ENCODE measurements around the gene KCNK13.
"Not testable (repeated sequence)": the region's sequence is repeated elsewhere in the genome, so short reads cannot be mapped to it uniquely, and the experiment has no call there.

KCNK13 gene

DNA sequence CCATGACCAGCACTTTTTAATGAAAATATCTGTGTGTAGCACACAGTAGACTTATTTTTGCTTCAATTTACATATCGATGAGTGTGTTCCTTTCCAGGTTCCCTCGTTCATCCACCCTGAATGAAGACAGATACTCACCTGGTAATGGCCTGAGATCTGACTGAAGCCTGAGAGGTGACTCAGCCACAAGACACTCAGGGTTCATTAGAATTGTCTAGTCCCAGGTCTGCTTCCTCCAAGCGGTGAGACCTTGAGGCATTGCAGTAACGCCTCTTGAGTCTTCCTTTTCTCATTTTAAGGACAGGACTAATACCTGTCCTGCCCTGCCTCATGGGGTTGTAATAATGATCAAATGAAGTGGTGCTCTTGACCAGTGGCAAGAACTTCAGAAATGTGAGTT lies 11.5 kb upstream of the KCNK13 start:
- no peak overlapping the region for H3K27ac Mint-ChIP-seq
- H3K4me3 Mint-ChIP-seq, result no peak overlapping the region
- no peaks in the 10 kb centered on the region for H3K4me1 Mint-ChIP-seq
- peaks cover 16% of the 10 kb centered on the region for H3K36me3 Mint-ChIP-seq (ENCODE audit: low read depth)
- ATAC-seq, result no peak
- H3K27me3 Mint-ChIP-seq, result peaks cover 21% of the 10 kb centered on the region
- DNase-seq, result no peak
- no peaks in the 10 kb centered on the region for H3K9me3 Mint-ChIP-seq

DNA sequence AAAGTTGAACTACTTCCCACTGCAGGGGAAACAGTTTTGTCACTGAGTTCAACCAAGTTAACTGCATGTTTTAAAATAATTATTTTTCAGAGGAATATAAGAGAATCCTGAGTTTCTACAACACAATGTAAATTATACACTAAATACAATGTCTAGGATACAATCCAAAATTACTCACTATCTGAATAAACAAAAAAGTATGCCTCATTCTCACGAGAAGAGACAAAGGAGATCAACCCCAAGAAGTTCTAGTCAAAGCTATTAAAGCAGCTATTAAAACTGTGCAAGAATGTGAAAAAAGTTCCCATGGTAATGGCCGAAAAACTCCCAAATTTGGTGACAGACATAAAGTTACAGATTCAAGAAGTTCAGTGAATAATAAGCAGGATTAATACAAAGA lies 8.8 kb upstream of the KCNK13 start:
- Mint-ChIP-seq H3K4me3 (no peak overlapping the region), H3K27me3 (peaks cover 37% of the 10 kb centered on the region), H3K9me3 (no peaks in the 10 kb centered on the region), H3K4me1 (no peaks in the 10 kb centered on the region), H3K36me3 (ENCODE audit: low read depth) (no peaks in the 10 kb centered on the region), H3K27ac (no peak overlapping the region)
- ATAC-seq (no peak), DNase-seq (no peak)

DNA sequence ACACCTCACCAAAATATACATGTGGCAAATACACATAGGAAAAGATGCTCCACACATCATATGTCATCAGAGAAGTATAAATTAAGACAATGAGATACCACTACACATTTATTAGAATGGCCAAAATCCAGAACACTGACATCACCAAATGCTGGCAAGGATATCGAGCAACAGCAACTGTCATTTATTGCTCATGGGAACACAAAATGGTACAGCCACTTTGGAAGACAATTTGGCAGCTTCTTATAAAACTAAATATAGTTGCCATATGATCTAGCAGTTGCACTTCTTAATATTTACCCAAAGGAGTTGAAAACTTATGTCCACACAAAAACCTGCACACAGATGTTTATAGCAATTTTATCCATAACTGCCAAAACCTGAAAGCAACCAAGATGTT lies 7.0 kb upstream of the KCNK13 start:
- ATAC-seq (no peak), DNase-seq (no peak)
- Mint-ChIP-seq H3K9me3 (no peaks in the 10 kb centered on the region), H3K27me3 (peaks cover 54% of the 10 kb centered on the region), H3K36me3 (ENCODE audit: low read depth) (no peaks in the 10 kb centered on the region), H3K4me1 (peaks cover 6% of the 10 kb centered on the region), H3K27ac (no peak overlapping the region), H3K4me3 (no peak overlapping the region)

DNA sequence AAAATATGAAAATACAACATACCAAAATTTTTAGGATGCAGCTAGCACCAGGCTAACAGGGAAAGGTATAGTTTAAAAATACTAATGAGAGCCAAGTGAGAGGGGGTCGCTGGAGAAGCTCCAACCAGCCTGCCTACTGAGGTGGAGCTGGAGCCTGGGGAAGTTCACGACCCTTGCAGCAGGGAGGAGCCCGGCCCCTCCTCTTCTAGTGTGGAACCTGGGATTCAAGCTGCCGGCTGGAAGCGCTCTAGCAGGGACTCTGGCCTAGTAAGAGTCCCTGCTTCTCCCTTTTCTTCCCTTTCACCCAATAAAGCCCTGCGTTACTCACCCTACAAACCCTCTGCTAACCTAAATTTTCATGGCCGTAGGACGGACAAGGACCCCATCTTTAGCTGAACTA lies 5.0 kb upstream of the KCNK13 start:
- Mint-ChIP-seq H3K9me3 (no peaks in the 10 kb centered on the region), H3K36me3 (ENCODE audit: low read depth) (no peaks in the 10 kb centered on the region), H3K4me3 (no peak overlapping the region), H3K27me3 (peaks cover 58% of the 10 kb centered on the region), H3K4me1 (peaks cover 12% of the 10 kb centered on the region), H3K27ac (no peak overlapping the region)
- DNase-seq (no peak), ATAC-seq (no peak)

DNA sequence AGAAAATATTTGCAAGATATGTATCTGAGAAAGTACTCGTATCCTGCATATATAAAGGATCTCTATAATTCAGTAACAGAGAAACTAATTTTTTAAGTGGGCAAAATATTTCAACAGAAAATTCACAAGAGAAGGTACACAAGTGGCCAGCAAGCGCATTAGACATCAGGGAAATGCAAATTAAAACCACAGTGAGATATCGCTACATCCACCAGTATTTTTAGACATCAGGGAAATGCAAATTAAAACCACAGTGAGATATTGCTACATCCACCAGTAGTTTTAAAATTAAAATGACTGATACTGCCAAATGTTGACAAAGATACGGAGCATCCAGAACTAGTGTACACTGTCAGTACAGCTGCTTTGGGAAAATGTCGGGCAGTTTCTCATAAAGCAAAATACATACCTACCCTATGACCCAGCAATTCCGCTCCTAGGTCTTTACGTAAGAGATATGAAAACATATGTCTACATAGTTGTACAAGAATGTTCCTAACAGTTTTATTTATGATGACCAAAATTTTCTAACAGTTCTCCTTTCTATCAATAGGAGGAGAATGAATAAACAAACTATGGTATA lies 2.8 kb upstream of the KCNK13 start:
- peaks cover 66% of the 10 kb centered on the region for H3K27me3 Mint-ChIP-seq
- no peaks in the 10 kb centered on the region for H3K9me3 Mint-ChIP-seq
- peak overlapping the region; percentile 59 for H3K4me3 Mint-ChIP-seq
- no peak for DNase-seq
- no peak overlapping the region for H3K27ac Mint-ChIP-seq
- ATAC-seq, result no peak
- H3K4me1 Mint-ChIP-seq, result peaks cover 21% of the 10 kb centered on the region
- no peaks in the 10 kb centered on the region for H3K36me3 Mint-ChIP-seq (ENCODE audit: low read depth)

DNA sequence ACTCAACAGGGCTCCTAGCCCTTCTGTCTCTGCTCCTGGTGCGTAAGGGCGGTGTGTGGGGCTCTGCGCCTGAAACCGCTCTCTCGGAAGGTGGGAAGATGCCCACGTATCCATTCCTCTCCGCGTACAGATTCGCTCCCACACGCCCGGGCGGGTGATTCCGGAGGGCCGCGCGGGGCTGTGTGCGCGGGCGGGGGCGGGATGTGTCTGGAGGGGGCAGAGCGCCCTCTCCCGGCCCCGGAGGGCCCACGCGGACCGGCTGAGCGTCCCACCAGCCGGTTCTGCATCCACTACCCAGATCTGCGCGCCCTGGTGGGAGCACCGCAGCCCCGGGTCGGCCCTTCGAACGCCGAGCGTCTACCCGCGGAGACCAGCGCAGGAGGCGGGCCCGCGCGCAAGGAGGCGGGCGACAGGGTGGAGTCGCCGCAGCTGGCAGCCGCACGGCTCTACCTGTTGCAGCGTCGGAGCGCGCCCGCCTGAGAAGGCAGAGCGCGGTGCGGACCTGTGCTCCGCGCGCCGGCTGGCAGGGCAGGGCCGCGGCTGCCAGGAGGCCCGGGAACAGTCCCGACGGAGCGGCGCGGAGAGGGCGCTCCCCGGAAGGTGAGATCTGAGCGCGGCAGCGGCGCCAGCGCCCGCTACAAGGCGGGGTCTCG lies 1.4 kb upstream of the KCNK13 start:
- H3K4me1 Mint-ChIP-seq, result peaks cover 21% of the 10 kb centered on the region
- H3K4me3 Mint-ChIP-seq, result peak overlapping the region; percentile 59
- no peaks in the 10 kb centered on the region for H3K9me3 Mint-ChIP-seq
- DNase-seq (peak; percentile 64), ATAC-seq (peak; percentile 73)
- no peaks in the 10 kb centered on the region for H3K36me3 Mint-ChIP-seq (ENCODE audit: low read depth)
- peaks cover 70% of the 10 kb centered on the region for H3K27me3 Mint-ChIP-seq
- H3K27ac Mint-ChIP-seq, result no peak overlapping the region

DNA sequence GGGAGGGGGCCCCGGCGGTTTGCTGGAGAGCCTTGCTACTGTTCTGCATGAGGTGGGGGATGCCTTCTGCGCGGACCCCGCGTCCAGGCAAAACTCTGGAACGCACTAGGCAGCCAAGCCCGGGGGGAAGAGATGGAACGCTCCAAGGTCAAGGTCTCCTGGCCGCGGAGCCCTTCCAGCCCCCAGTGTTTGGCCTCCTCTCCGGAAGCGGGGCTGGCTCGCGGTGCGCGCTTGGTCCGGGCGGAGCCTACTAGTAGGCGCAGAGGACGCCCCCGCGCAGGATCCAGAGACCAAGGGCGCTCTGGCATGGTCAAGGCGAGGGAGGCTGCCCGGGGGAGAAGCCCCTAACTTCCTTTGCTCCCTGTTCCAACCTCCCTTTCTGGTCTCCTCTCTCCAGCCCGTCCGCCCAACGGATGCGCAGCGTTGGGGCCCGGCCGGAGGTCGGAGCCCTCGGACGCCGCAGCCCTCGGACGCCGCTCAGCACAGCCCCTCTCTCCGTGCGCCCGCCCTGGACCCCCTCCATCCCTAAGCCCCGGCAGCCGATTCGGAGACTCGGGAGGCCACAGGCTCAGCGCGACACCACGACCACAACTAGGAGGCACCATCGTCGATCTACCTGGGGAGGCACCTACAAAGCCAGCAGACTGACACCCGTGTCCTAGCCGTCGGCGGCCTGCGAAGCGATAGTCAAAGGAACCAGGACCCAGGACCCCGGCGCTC lies 669 bp upstream of the KCNK13 start:
- DNase-seq, result peak; percentile 14
- H3K27ac Mint-ChIP-seq, result no peak overlapping the region
- peaks cover 21% of the 10 kb centered on the region for H3K4me1 Mint-ChIP-seq
- H3K27me3 Mint-ChIP-seq, result peaks cover 68% of the 10 kb centered on the region
- no peak for ATAC-seq
- no peaks in the 10 kb centered on the region for H3K36me3 Mint-ChIP-seq (ENCODE audit: low read depth)
- no peaks in the 10 kb centered on the region for H3K9me3 Mint-ChIP-seq
- H3K4me3 Mint-ChIP-seq, result peak overlapping the region; percentile 57

DNA sequence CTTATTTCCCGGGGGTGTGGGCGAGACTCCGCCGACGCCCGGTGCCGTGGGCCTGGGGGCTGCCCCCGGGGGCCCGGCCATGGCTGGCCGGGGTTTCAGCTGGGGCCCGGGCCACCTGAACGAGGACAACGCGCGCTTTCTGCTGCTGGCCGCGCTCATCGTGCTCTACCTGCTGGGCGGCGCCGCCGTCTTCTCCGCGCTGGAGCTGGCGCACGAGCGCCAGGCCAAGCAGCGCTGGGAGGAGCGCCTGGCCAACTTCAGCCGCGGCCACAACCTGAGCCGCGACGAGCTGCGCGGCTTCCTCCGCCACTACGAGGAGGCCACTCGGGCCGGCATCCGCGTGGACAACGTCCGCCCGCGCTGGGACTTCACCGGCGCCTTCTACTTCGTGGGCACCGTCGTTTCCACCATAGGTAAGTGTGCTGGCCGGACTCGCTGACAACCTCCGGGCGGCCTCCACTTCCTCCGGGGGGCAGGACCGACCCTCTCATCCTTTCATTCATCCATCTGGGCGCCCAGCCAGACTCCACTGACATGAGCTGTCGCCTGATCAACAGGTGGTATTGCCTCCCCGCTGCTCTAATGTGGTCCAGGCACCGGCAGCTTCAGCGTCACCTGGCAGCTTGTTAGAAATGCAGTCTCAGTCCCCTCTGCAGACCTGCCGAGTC lies 467 bp downstream of the KCNK13 start:
- Mint-ChIP-seq H3K4me3 (peak overlapping the region; percentile 69), H3K36me3 (ENCODE audit: low read depth) (no peaks in the 10 kb centered on the region), H3K27me3 (peaks cover 67% of the 10 kb centered on the region), H3K27ac (no peak overlapping the region), H3K9me3 (no peaks in the 10 kb centered on the region), H3K4me1 (peaks cover 21% of the 10 kb centered on the region)
- ATAC-seq, result no peak
- peak; percentile 8 for DNase-seq

DNA sequence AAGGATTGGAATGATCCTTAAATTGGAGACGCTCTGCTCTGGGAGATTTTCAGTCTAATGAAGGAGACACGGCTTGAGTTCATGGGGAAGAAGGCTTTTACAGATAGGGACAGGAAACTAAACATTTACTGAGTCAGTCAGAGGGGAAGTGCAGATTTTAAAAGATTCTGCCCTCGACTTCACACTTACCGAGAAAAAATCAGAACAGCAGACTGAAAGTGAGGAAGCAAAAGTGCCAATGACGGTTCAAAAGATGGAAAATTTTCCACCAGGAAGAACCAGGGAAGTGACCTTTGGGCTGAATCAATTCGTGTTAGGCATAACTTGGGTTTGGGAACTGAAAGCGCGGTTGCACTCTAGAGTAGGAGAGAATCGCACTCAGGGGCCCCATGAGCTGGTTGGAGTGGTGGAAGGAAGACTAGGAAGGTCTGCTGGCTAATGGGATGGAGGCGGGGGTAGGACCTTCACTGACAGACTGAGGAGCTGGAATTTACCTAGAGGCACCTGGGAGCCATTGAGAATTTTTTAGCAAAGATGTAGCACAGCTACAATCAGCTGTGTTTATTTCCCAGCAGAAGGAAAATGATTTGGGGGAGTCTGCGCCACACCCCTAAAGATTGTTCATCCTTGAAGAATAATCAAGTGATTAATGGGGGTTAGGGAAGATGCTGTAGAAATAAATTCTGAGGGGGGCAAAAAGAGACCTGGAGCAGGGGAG lies 1.2 kb downstream of the KCNK13 start:
- peaks cover 68% of the 10 kb centered on the region for H3K27me3 Mint-ChIP-seq
- peaks cover 21% of the 10 kb centered on the region for H3K4me1 Mint-ChIP-seq
- no peak overlapping the region for H3K27ac Mint-ChIP-seq
- no peaks in the 10 kb centered on the region for H3K36me3 Mint-ChIP-seq (ENCODE audit: low read depth)
- DNase-seq (no peak), ATAC-seq (no peak)
- no peaks in the 10 kb centered on the region for H3K9me3 Mint-ChIP-seq
- peak overlapping the region; percentile 69 for H3K4me3 Mint-ChIP-seq

DNA sequence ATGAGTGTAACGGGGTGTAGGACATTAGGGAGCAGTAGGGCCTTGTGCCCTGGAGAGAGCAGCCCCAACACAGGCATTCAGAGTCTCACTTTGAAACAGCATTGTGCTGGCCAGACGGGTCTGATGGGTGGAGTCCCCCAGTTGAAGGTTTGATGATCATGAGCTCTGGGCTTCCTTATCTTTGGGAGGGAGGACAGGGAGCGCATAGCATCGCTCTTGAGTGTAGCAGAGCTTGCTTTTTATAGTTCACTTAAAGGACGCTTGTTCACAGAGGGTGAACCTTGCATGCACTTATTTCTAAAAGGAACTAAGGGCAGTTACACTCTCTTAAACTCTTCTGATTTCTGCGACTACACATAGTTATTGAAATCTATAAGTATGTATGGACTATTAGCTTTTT lies 10.6 kb downstream of the KCNK13 start:
- H3K27ac Mint-ChIP-seq, result no peak overlapping the region
- DNase-seq, result no peak
- ATAC-seq, result no peak
- peaks cover 36% of the 10 kb centered on the region for H3K27me3 Mint-ChIP-seq
- H3K4me1 Mint-ChIP-seq, result no peaks in the 10 kb centered on the region
- no peaks in the 10 kb centered on the region for H3K36me3 Mint-ChIP-seq (ENCODE audit: low read depth)
- H3K9me3 Mint-ChIP-seq, result no peaks in the 10 kb centered on the region
- no peak overlapping the region for H3K4me3 Mint-ChIP-seq

DNA sequence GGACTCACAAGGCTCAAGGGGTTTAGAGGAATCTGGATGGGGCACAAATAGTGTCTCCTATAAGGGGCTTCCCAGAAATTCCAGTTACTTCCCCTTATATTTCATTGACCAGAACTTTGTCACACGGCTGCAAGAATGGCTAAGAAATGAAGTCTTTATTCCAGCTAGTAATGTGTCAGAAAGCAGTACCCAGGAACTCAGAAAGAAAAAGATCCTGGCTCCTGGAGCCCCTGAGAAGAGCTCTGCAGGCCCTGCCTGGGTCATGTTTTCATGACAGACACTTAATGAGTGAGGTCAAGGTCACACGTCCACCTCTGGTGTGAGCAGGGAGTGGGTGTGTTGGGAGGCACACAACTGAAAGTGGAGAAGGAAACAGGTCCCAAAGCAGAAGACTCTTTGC lies 17.8 kb downstream of the KCNK13 start:
- no peak overlapping the region for H3K27ac Mint-ChIP-seq
- H3K9me3 Mint-ChIP-seq, result no peaks in the 10 kb centered on the region
- H3K36me3 Mint-ChIP-seq (ENCODE audit: low read depth), result no peaks in the 10 kb centered on the region
- H3K4me1 Mint-ChIP-seq, result no peaks in the 10 kb centered on the region
- DNase-seq (no peak), ATAC-seq (no peak)
- H3K4me3 Mint-ChIP-seq, result no peak overlapping the region
- H3K27me3 Mint-ChIP-seq, result peaks cover 48% of the 10 kb centered on the region

DNA sequence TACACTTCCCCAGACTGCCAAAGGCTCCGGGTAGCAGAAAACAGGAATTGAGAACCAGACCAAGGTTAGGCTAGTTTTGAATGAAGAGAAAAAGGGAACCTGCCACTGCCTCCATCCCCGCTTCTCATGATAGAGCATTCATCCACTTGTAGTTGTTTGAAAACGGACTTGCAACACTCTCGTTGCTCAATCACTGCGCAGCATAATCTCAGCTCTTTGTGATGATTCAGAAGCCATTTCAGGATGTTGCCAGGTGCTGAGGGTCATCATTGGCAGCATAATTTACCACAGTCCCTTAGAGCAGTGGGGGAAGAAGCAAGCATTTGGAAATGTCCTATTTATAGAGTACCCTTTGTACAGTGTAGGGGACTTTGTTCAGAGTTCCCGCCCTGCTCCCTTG lies 25.6 kb downstream of the KCNK13 start:
- no peak for ATAC-seq
- DNase-seq, result no peak
- no peaks in the 10 kb centered on the region for H3K9me3 Mint-ChIP-seq
- H3K27ac Mint-ChIP-seq, result no peak overlapping the region
- H3K4me3 Mint-ChIP-seq, result no peak overlapping the region
- peaks cover 27% of the 10 kb centered on the region for H3K27me3 Mint-ChIP-seq
- no peaks in the 10 kb centered on the region for H3K36me3 Mint-ChIP-seq (ENCODE audit: low read depth)
- no peaks in the 10 kb centered on the region for H3K4me1 Mint-ChIP-seq

DNA sequence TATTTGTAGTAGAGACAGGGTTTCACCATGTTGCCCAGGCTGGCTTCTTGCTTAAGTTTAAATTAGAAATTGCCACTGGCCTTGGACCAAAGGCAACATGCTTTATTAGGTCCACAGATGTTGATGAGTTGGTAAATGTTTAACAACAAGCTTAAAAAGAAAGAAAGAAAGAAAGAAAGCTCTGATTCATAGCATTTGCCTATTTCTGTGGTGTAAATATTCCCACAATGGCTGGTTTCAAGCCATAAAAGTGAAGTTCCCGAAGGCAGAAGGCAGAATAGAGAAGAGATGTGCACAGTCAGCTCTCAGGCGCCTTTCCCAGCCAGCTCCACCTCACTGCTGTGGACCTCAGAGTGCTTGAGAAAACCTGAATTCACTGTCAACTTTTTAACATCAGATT lies 26.4 kb downstream of the KCNK13 start:
- Mint-ChIP-seq H3K27ac (no peak overlapping the region), H3K4me1 (no peaks in the 10 kb centered on the region), H3K27me3 (peaks cover 22% of the 10 kb centered on the region), H3K36me3 (ENCODE audit: low read depth) (no peaks in the 10 kb centered on the region), H3K4me3 (no peak overlapping the region), H3K9me3 (no peaks in the 10 kb centered on the region)
- no peak for DNase-seq
- no peak for ATAC-seq

DNA sequence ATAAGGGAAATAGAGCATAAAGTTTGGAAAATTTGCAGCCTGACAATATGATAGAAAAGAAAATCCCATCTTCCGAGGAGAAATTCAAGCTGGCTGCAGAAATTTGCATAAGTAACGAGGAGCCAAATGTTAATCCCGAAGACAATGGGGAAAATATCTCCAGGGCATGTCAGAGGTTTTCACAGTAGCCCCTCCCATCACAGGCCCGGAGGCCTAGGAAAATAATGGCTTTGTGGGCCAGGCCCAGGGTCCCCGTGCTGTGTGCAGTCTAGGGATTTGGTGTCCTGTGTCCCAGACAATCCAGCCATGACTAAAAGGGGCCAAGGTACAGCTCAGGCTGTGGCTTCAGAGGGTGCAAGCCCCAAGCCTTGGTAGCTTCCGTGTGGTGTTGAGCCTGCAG lies 27.7 kb downstream of the KCNK13 start:
- not testable (repeated sequence) for H3K9me3 Mint-ChIP-seq; H3K4me3 Mint-ChIP-seq; H3K27ac Mint-ChIP-seq; H3K36me3 Mint-ChIP-seq (ENCODE audit: low read depth); ATAC-seq; H3K4me1 Mint-ChIP-seq; DNase-seq
- H3K27me3 Mint-ChIP-seq, result peaks cover 22% of the 10 kb centered on the region
